Osteocyte (in vitro differentiated cells): ENCODE measurements around the gene AFG3L2. TPM values are rescaled to one million over a fixed set of nuclear protein-coding genes. Genes with fewer than 3 reads are reported as not detected.

Experiments used
- DNase-seq: peaks from one replicate; pipeline ENCODE4 v3.0.0; 2021; ENCODE audit warnings: mixed read lengths; ENCODE audit not compliant: unreplicated experiment; ENCODE audit errors: extremely low spot score
- H3K27ac Mint-ChIP-seq: one replicate; pipeline ENCODE4 v1.8.0; 2021; ENCODE audit warnings: mild to moderate bottlenecking, mixed read lengths; ENCODE audit not compliant: unreplicated experiment
- H3K27me3 Mint-ChIP-seq: one replicate; pipeline ENCODE4 v1.8.0; 2021; ENCODE audit warnings: mixed read lengths; ENCODE audit not compliant: unreplicated experiment
- H3K36me3 Mint-ChIP-seq: one replicate; pipeline ENCODE4 v1.8.0; 2021; ENCODE audit warnings: mixed read lengths; ENCODE audit not compliant: unreplicated experiment
- H3K4me1 Mint-ChIP-seq: one replicate; pipeline ENCODE4 v1.8.0; 2021; ENCODE audit warnings: mixed read lengths; ENCODE audit not compliant: unreplicated experiment
- H3K4me3 Mint-ChIP-seq: one replicate; pipeline ENCODE4 v1.8.0; 2021; ENCODE audit warnings: mild to moderate bottlenecking, moderate library complexity, mixed read lengths; ENCODE audit not compliant: unreplicated experiment
- H3K9me3 Mint-ChIP-seq: one replicate; pipeline ENCODE4 v1.8.0; 2021; ENCODE audit warnings: mixed read lengths; ENCODE audit not compliant: unreplicated experiment
- CTCF ChIP-seq: fragments of 200-600 bp; sonication (generic); IDR thresholded peaks from 2 replicates; pipeline ENCODE4 v1.5.0; 2021; ENCODE audit warnings: antibody characterized with exemption, mild to moderate bottlenecking, moderate library complexity
- total RNA-seq: library from RNA; stranded (reverse); gene quantifications from 2 replicates; pipeline ENCODE4 v1.2.1, GENCODE V29; 2021

The AFG3L2 gene
- total RNA-seq, 1 donor from 2014 or later, result 44.4 TPM

- Mint-ChIP-seq H3K36me3 (peaks cover 33% of the 10 kb centered on the region), H3K27me3 (no peaks in the 10 kb centered on the region), H3K9me3 (no peaks in the 10 kb centered on the region), H3K27ac (no peak overlapping the region), H3K4me1 (peaks cover 13% of the 10 kb centered on the region), H3K4me3 (no peak overlapping the region)
- no peak for TF ChIP-seq CTCF
- DNase-seq, result no peak
Observed at GRCh38 chr18:12336887-12337286, 40.1 kb downstream of the AFG3L2 start.

GRCh38 chr18:12336171-12336613, 40.8 kb downstream of the AFG3L2 start:
- no peaks in the 10 kb centered on the region for H3K27me3 Mint-ChIP-seq
- peaks cover 31% of the 10 kb centered on the region for H3K36me3 Mint-ChIP-seq
- peak; percentile 49 for DNase-seq
- H3K4me3 Mint-ChIP-seq, result no peak overlapping the region
- no peaks in the 10 kb centered on the region for H3K9me3 Mint-ChIP-seq
- peaks cover 13% of the 10 kb centered on the region for H3K4me1 Mint-ChIP-seq
- TF ChIP-seq CTCF, result no peak
- no peak overlapping the region for H3K27ac Mint-ChIP-seq

- TF ChIP-seq CTCF, result no peak
- peaks cover 26% of the 10 kb centered on the region for H3K36me3 Mint-ChIP-seq
- H3K27me3 Mint-ChIP-seq, result no peaks in the 10 kb centered on the region
- peaks cover 13% of the 10 kb centered on the region for H3K4me1 Mint-ChIP-seq
- peak; percentile 73 for DNase-seq
- no peak overlapping the region for H3K27ac Mint-ChIP-seq
- H3K4me3 Mint-ChIP-seq, result no peak overlapping the region
- no peaks in the 10 kb centered on the region for H3K9me3 Mint-ChIP-seq
Observed at GRCh38 chr18:12335503-12335902, 41.5 kb downstream of the AFG3L2 start.

- Mint-ChIP-seq H3K27ac (no peak overlapping the region), H3K36me3 (peaks cover 27% of the 10 kb centered on the region), H3K4me1 (peaks cover 13% of the 10 kb centered on the region), H3K4me3 (no peak overlapping the region), H3K9me3 (no peaks in the 10 kb centered on the region), H3K27me3 (no peaks in the 10 kb centered on the region)
- DNase-seq, result no peak
- TF ChIP-seq CTCF, result no peak
Observed at GRCh38 chr18:12334863-12335262, 42.2 kb downstream of the AFG3L2 start.

GRCh38 chr18:12334366-12334808, 42.6 kb downstream of the AFG3L2 start:
- no peaks in the 10 kb centered on the region for H3K27me3 Mint-ChIP-seq
- TF ChIP-seq CTCF, result no peak
- H3K4me1 Mint-ChIP-seq, result peaks cover 13% of the 10 kb centered on the region
- no peak overlapping the region for H3K27ac Mint-ChIP-seq
- no peak for DNase-seq
- H3K36me3 Mint-ChIP-seq, result peaks cover 31% of the 10 kb centered on the region
- no peaks in the 10 kb centered on the region for H3K9me3 Mint-ChIP-seq
- no peak overlapping the region for H3K4me3 Mint-ChIP-seq
